A375 (cell line): Measurements from ENCODE around the gene RNF5. TPM values are rescaled to one million over a fixed set of nuclear protein-coding genes. Genes with fewer than 3 reads are reported as not detected.

Experiments used
- small RNA-seq: library from RNA; depleted of rRNA; stranded (forward); fragments of <200 nt; gene quantifications from one replicate; pipeline ENCODE3, GENCODE V24; 2014
- total RNA-seq: library from RNA; depleted of rRNA; stranded (reverse); fragments of >200 nt; shearing (Covaris generic); gene quantifications from 2 replicates; pipeline ENCODE4 v1.2.3, GENCODE V29; 2014; rRNA removed

Gene RNF5
- 39.9 and 40.1 TPM in 2 replicates for total RNA-seq

GRCh38 chr6:32177788-32178546 is at the start of gene RNF5:
TSS of gene RNF5 (plus strand) at chr6:32178405. CDS start at chr6:32178512, 107 bp downstream.

GRCh38 chr6:32151863-32152768 is 26.1 kb upstream of the RNF5 start, which contains the start of gene PRRT1:
TSS of gene PRRT1 (minus strand) at chr6:32151939. CDS start at chr6:32151827, 112 bp downstream.

GRCh38 chr6:32153564-32154513 is 24.4 kb upstream of the RNF5 start, which contains the start of gene PPT2:
TSS of gene PPT2 (plus strand) at chr6:32154141. CDS start at chr6:32154595, 454 bp downstream.

GRCh38 chr6:32164295-32164694 is 13.9 kb upstream of the RNF5 start, which contains the start of gene EGFL8:
TSS of gene EGFL8 (plus strand) at chr6:32164595. CDS start at chr6:32166166, 1,571 bp downstream.

GRCh38 chr6:32175711-32176475 is 2.3 kb upstream of the RNF5 start, which contains the start of gene AGPAT1:
TSS of gene AGPAT1 (minus strand) at chr6:32176084. CDS start at chr6:32171496, 4,588 bp downstream.

GRCh38 chr6:32184084-32184640 is 6.0 kb downstream of the RNF5 start, which contains the start of gene AGER:
TSS of gene AGER (minus strand) at chr6:32184253. CDS start at chr6:32184222, 31 bp downstream.

GRCh38 chr6:32190054-32190851 is 12.0 kb downstream of the RNF5 start, which contains the start of gene PBX2:
TSS of gene PBX2 (minus strand) at chr6:32190202. CDS start at chr6:32189915, 287 bp downstream.

GRCh38 chr6:32192608-32193039 is 14.4 kb downstream of the RNF5 start, which contains the start of gene GPSM3:
TSS of gene GPSM3 (minus strand) at chr6:32192643. CDS start at chr6:32192513, 130 bp downstream.

GRCh38 chr6:32223258-32224235 is 45.3 kb downstream of the RNF5 start, which contains the start of gene NOTCH4:
TSS of gene NOTCH4 (minus strand) at chr6:32224067. CDS start at chr6:32223928, 139 bp downstream.

Small RNA genes within 50 kb of the gene (small RNA-seq; reads per million reads assigned to genes)
- gene AL662884.1 (not detected), gene MIR6833 (not detected)

Other genes starting within 250 kb of the RNF5 start
- gene CFB, start 232.3 kb upstream of the RNF5 start, total RNA-seq = 0.60 and 1.6 TPM in 2 replicates
- 134 and 146 TPM in 2 replicates for gene NELFE, start 219.4 kb upstream of the RNF5 start, total RNA-seq
- gene SKIC2, start 219.2 kb upstream of the RNF5 start, total RNA-seq = 63.1 and 63.8 TPM in 2 replicates
- 19.4 and 23.9 TPM in 2 replicates for gene DXO, start 206.3 kb upstream of the RNF5 start, total RNA-seq
- gene C4A, start 196.3 kb upstream of the RNF5 start, total RNA-seq = 0.94 and 2.3 TPM in 2 replicates
- gene C4B, start 163.6 kb upstream of the RNF5 start, total RNA-seq = 1.8 and 2.1 TPM in 2 replicates
- not detected in 2 replicates for gene CYP21A2, start 140.0 kb upstream of the RNF5 start, total RNA-seq
- gene TNXB, start 69.1 kb upstream of the RNF5 start, total RNA-seq = 1.3 and 2.7 TPM in 2 replicates
- 15.8 and 22.7 TPM in 2 replicates for gene ATF6B, start 50.2 kb upstream of the RNF5 start, total RNA-seq
- 5.5 and 6.6 TPM in 2 replicates for gene FKBPL, start 48.1 kb upstream of the RNF5 start, total RNA-seq
- gene PRRT1, start 26.5 kb upstream of the RNF5 start, total RNA-seq = 0.19 TPM in 1 of 2 replicates, not detected in the other
- 27.3 and 73.0 TPM in 2 replicates for gene PPT2, start 24.3 kb upstream of the RNF5 start, total RNA-seq
- gene EGFL8, start 13.8 kb upstream of the RNF5 start, total RNA-seq = 5.5 and 12.9 TPM in 2 replicates
- gene AGPAT1, start 2.3 kb upstream of the RNF5 start, total RNA-seq = 53.5 and 66.1 TPM in 2 replicates
- 0.64 and 2.6 TPM in 2 replicates for gene AGER, start 5.8 kb downstream of the RNF5 start, total RNA-seq
- gene PBX2, start 11.8 kb downstream of the RNF5 start, total RNA-seq = 19.9 and 33.7 TPM in 2 replicates
- gene GPSM3, start 14.2 kb downstream of the RNF5 start, total RNA-seq = 13.7 and 15.4 TPM in 2 replicates
- gene NOTCH4, start 45.7 kb downstream of the RNF5 start, total RNA-seq = 4.6 and 4.7 TPM in 2 replicates
- gene TSBP1, start 193.5 kb downstream of the RNF5 start, total RNA-seq = 0.08 TPM in 1 of 2 replicates, not detected in the other
- gene BTNL2, start 228.8 kb downstream of the RNF5 start, total RNA-seq = not detected in 2 replicates